GM20000 (cell line): ENCODE data around the gene TANK.
"Not testable (repeated sequence)": the region's sequence is repeated elsewhere in the genome, so short reads cannot be mapped to it uniquely, and the experiment has no call there.

Experiments
- DNase-seq: peaks from one replicate; pipeline ENCODE4 v3.0.0; 2012; ENCODE audit warnings: low spot score
- TF ChIP-seq, protein P1 (sequence below): IDR thresholded peaks from 2 replicates; pipeline ENCODE4 v1.5.1; 2012; ENCODE audit warnings: mild to moderate bottlenecking, control low read depth; ENCODE audit errors: extremely low read depth, missing control alignments

TANK gene

DNA sequence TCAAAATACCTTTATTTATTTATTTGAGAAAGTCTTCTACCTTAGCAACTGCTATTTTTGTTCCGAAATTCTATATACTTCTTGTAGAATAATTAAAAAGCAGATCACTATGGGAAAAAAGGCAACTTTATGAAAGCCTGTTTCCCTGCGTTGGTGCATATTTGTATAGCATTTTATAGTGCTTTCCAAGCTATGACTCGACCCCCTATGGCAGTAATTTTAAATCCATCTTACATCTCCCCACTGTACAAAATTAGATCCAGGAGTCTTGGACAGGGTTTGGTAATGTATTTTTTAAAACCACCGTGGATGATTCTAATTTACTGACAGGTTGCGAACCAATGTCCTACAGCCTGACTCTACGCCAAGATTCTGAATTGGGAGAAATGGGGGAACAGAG lies 10.1 kb downstream of the TANK start:
- no peak for DNase-seq
- TF ChIP-seq, protein P1, sequence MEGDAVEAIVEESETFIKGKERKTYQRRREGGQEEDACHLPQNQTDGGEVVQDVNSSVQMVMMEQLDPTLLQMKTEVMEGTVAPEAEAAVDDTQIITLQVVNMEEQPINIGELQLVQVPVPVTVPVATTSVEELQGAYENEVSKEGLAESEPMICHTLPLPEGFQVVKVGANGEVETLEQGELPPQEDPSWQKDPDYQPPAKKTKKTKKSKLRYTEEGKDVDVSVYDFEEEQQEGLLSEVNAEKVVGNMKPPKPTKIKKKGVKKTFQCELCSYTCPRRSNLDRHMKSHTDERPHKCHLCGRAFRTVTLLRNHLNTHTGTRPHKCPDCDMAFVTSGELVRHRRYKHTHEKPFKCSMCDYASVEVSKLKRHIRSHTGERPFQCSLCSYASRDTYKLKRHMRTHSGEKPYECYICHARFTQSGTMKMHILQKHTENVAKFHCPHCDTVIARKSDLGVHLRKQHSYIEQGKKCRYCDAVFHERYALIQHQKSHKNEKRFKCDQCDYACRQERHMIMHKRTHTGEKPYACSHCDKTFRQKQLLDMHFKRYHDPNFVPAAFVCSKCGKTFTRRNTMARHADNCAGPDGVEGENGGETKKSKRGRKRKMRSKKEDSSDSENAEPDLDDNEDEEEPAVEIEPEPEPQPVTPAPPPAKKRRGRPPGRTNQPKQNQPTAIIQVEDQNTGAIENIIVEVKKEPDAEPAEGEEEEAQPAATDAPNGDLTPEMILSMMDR: no peak

DNA sequence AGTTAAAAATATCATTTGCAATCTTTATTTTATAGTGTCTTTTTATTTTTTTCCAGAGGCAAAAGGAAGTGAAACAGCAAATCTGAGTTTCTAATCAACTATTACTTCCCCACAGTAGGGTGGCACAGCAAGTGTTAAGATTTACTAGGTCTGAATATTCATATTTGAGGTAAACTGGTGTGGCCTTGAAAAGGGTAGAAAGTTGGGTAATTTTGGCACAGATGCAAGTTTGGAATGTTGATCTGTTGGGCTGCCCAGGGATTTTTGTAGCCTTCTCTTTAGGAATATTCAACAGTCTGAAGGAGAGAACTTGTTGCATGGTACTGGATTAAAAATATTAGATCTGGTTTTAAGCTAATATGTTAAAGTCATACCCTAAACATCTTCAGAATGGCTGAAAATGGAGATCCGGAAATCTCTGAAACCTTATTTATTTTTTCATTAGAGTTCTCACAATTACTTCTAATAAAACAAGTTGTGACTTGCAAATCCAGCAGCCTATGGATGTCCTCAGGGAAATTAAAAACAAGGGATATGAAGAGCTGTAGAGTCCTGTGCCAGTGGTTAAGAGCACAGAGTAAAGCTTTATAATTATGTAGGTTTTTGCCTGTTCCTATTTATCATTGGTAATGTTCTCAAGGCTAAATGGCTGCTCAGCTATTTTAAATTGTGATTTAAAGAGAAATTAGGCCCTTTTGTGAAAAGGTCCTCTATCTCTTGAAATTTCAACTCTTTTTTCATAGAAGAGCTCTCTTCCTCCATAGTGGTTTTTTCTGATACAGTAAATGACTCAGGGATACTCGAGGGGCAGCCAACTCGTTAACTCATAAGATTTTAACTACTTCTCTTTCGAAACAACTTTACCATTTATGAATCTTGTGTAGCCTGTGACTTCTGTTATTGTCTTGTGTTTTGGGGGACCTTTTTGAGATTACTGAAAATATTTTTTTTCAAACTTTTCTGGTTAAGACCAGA lies 11.0 kb downstream of the TANK start:
- DNase-seq: no peak
- TF ChIP-seq, protein P1: no peak

DNA sequence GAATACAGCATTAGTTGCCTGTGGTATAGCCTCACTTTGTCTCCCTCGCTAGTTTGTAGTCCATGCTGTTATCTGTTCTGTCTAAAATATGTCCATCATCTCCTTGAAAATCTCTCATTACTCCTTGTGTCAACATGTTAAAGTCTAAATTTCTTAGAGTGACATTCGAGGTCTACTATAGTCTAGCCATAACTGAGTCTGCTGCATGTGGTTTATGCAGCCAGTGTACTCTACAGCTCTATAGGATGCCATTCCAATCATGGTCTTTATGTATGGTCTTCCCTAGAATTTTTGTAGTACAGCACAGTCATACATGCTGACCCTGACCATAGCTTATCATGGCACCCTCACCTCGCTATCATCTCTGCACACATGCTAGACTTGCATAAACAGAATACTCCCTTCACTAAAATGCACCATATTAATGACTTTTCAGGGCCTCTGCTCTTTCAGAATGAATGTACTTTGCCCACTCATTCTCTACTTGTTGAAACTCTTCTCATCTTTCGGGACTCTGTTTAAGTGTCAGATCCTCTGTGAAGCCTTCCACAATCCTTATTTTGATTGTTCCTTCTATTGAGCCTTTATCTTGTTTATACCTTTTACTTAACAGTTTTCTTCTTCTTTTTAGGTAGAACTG lies 12.8 kb downstream of the TANK start:
- TF ChIP-seq, protein P1: no peak
- no peak for DNase-seq

DNA sequence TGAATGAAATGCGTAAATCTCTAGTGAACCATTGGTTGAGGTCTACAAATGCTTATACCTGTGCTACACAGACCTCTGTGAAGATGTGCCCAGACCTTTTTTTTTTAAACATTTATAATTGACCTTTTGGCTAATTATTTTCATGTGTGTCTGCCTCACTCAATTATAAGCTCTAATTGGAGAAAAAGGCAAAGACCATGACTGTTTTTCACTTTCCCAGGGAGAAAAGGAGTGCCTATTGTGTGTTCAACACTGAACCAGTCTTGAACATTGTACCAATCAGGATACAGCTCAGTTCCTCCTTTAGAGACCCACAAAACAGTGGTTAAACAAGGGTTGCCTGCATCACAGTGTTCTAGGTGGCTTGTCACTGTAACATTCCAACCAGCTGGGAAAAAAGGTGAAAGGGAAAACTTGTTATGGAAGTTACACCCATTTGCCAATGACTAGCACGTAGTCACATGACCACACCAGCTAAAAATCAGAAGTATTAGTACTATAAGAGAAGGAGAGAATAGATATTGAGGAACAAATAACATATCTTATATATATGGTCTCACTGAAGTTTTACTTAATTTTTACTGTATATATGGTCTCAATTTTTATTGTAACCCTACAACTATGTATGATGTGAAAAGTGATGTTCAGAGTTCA lies 13.4 kb downstream of the TANK start:
- no peak for DNase-seq
- TF ChIP-seq, protein P1: no peak

DNA sequence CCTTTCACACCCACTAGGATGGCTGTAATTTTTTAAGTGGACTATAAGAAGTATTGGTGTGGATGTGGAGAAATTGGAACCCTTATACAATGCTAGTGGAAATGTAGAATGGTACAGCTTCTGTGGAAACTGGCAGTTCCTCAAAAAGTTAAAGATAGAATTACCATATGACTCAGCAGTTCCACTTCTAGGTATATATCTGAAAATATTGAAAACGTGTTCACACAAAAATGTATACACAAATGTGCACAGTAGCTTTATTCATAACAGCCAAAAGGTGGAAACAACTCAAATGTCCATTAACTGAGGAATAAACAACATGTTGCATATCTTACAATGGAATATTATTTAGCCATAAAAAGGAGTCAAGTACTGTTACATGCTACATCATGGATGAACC lies 17.7 kb downstream of the TANK start:
- TF ChIP-seq, protein P1: no peak
- DNase-seq: no peak

DNA sequence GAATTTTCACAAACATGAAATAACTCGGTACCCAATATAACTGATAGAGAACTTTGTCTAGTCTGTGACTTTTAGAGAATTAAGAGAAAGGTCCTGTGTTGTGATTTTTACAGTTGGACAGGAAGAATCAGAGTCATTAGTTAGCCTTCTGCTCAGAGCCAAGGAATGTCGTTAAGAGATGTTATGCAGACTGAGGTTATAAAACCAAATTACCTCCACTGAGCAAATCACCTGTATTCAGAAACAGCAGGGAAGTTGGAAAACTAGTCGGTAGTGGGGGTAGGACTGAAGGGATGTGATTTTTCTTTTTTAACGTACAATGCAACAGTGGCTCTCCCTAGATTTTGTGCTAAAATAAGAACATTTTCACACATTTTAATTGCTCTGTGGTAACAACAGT lies 18.5 kb downstream of the TANK start:
- TF ChIP-seq, protein P1: no peak
- no peak for DNase-seq

DNA sequence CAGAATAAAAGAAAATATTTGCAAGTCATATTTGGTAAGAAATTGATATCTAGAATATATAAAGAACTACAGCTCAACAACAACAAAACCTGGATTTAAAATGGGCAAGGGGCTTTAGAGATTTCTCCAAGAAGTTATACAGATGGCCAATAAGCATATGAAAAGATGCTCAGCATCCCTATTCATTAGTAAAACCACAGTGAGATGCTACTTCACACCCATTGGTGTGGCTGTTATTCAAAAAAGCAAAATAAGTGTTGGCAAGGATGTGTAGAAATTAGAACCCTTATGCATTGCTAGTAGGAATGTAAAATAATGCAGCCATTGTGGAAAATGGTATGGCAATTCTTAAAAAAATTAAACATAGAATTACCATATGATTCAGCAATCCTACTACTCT lies 29.8 kb downstream of the TANK start:
- DNase-seq: no peak
- TF ChIP-seq, protein P1: no peak

DNA sequence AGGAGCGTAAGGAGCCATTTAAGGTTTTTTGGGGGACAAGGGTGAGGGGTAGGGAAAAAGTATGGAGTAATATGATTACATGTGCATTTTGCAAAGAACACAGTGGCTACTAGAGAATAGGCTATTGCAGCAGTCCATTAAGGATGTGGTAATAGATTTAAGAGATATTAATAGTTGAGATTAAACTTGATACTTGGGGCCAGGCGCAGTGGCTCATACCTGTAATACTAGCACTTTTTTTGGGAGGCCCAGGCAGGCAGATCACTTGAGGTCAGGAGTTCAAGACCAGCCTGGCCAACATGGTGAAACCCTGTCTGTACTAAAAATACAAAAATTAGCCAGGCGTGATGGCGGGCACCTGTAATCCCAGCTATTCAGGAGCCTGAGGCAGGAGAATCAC lies 35.4 kb downstream of the TANK start:
- not testable (repeated sequence) for DNase-seq
